Stimulated activated effector memory CD8-positive, alpha-beta T cell treated with anti-CD3 and anti-CD28 coated beads, Interleukin-12 subunit alpha, Interleukin-12 subunit beta, amount 100 ng/mL, for 72 hours (primary cell): ENCODE results near the gene TMEM147.

Source experiments
- ATAC-seq: fragments of 150-1000 bp; cut with Tn5 transposase; 2 replicates; pipeline ENCODE4 v1.10.0; 2021
- DNase-seq, 2 donors: peaks; one replicate each; pipeline ENCODE4 v3.0.0; 2021 to 2022; ENCODE audit warnings: low spot score in 2 of 2
- H3K27ac Mint-ChIP-seq: one replicate; pipeline ENCODE4 v1.8.0; 2022; ENCODE audit warnings: mild to moderate bottlenecking, mixed read lengths
- H3K36me3 Mint-ChIP-seq: one replicate; pipeline ENCODE4 v1.8.0; 2022; ENCODE audit warnings: mild to moderate bottlenecking, mixed read lengths
- H3K4me1 Mint-ChIP-seq: one replicate; pipeline ENCODE4 v1.8.0; 2022; ENCODE audit warnings: mixed read lengths
- H3K4me3 Mint-ChIP-seq: one replicate; pipeline ENCODE4 v1.8.0; 2022; ENCODE audit warnings: mild to moderate bottlenecking, mixed read lengths
- H3K9me3 Mint-ChIP-seq: one replicate; pipeline ENCODE4 v1.8.0; 2022; ENCODE audit warnings: mixed read lengths

TMEM147 gene

DNA sequence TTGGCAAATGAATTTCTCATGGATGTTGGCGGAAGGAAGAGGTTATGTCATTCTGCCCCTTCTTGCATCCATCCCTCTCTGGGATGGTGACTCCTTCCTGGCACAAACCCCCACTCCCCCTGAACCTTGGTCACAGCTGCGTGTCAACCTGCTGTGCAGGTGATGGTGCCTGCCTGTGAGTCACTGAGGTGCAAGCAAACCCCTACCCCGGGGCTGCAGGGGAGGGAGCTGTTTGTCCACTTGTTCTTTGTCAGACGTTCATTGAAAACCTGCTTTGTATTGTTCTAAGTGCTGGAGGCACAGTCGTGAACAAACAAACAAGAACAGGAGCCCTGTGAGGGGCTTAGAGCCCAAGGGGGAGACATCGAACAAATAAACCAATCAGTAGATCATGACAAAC lies 14.1 kb upstream of the TMEM147 start:
- ATAC-seq (no peak), DNase-seq (no peak)
- no peaks in the 10 kb centered on the region for H3K36me3 Mint-ChIP-seq
- no peaks in the 10 kb centered on the region for H3K9me3 Mint-ChIP-seq
- peaks cover 15% of the 10 kb centered on the region for H3K4me1 Mint-ChIP-seq
- no peak overlapping the region for H3K4me3 Mint-ChIP-seq
- no peak overlapping the region for H3K27ac Mint-ChIP-seq

DNA sequence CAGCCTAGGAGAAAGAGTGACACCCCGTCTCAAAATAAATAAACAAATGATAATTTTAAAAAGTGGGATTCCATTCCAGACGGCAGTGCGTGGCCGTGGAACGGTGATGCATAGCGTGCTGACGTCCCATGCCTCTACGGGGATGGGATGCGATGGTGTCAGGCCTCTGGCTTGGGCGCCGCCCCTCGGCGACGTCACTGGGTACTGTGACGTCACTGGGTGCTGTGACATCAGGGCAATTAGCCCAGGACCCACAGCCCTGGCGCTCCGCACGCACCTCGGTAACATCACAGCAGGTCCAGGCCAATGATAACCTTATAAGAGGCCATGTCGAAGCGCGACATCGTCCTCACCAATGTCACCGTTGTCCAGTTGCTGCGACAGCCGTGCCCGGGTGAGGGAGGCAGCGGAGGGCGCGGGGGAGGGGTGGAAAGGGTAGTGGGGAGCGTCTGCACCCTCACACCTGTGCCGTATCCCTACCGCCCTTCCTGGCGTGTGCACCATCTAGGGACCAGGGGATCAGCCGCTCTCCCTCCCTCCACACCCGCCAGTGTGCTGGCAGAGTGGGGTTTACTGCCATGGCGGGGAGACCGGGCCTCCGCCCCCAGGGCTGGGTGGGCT lies 12.1 kb upstream of the TMEM147 start, which contains the start of gene GAPDHS:
GAPDHS (plus strand) TSS at position 256 of the 621 bp plus-strand sequence; CDS start at position 328, 72 bp downstream.
- Mint-ChIP-seq H3K4me1 (peaks cover 21% of the 10 kb centered on the region), H3K36me3 (no peaks in the 10 kb centered on the region), H3K9me3 (no peaks in the 10 kb centered on the region), H3K4me3 (peak within 1 kb of the TSS; percentile 47), H3K27ac (no peak within 1 kb of the TSS)
- DNase-seq (no peak), ATAC-seq (peak; percentile 4)

DNA sequence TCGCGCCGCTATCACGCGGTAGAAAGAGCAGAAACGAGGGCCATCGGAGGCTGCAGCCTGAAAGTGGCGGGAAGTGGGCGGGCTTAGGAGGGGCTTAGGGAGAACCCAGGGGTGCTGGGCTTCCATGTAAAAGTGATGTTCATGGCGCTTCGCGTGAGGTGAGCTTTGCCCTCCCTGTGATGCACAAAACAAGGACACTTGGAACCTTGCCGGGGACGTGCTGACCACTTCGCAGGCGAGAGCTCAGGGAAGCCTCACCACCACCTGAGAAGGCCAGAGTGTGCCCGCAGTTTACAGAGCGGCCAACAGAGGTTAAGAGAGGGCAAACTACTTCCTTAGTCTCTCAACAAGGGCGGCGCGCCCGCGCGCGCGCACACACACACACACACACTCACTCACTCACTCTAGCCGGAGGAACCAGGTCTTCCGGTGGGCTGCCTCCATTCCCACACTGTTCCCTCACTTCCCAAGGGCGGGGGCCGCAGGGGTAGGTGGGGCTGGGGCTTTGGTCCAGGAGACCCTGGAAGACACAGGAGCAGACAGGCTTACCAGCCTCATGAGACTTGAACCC lies 11.5 kb upstream of the TMEM147 start:
- Mint-ChIP-seq H3K36me3 (no peaks in the 10 kb centered on the region), H3K9me3 (no peaks in the 10 kb centered on the region), H3K4me3 (peak overlapping the region; percentile 47), H3K27ac (no peak overlapping the region), H3K4me1 (peaks cover 21% of the 10 kb centered on the region)
- DNase-seq (no peak), ATAC-seq (peak; percentile 70)

DNA sequence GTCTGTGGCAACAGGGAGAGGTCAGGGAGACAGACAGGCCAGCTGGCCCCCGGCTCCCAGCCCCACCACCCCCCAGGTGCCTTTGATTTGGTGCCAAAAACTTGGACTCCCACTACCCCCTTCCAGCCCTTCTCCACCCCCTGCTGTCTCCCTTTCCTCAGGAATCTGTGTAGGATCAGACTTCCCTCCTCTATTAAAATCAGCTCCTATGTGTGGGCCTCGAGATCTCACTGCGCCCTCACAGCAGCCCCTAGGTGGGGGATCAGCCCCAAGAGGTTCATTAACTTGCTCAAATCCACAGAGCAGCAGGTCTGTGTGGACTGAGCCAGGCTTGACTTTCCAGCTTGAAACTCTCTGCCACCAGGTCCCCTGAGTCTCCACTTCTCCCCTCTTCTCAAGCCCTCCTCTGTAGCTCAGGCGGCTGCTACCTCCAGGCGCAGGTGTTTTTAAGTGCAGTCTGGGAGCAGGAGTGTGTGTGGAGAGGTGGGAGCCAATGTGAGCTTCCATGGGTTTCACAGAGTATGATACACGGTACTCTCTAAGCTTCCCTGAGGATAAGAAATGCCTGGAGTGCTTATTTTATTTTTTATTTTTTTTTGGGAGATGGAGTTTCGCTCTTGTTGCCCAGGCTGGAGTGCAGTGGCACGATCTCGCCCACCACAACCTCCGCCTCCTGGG lies 10.5 kb upstream of the TMEM147 start:
- Mint-ChIP-seq H3K27ac (no peak overlapping the region), H3K36me3 (no peaks in the 10 kb centered on the region), H3K9me3 (no peaks in the 10 kb centered on the region), H3K4me3 (no peak overlapping the region), H3K4me1 (peaks cover 21% of the 10 kb centered on the region)
- ATAC-seq (no peak), DNase-seq (no peak)

DNA sequence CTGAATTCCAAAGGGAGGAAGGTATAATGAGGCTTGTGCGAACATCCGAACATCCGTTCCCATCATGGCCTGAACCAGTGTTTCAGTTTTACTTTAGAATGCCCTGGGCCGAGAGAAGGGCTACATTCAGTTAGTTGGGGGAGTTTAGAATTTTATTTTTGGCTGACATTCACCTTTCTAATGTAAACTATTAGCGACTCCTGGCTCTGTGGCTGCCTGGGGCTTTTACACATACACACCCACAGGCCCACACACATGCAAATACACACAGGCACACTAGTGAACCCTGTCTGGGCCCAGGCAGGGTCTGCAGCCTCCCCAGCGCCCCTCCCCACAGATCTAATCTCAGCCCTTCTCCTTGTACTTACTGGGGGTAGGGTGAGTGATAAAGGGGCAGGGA lies 6.1 kb upstream of the TMEM147 start:
- peaks cover 4% of the 10 kb centered on the region for H3K36me3 Mint-ChIP-seq
- H3K27ac Mint-ChIP-seq: no peak overlapping the region
- H3K9me3 Mint-ChIP-seq: no peaks in the 10 kb centered on the region
- ATAC-seq (no peak), DNase-seq (no peak)
- H3K4me1 Mint-ChIP-seq: peaks cover 16% of the 10 kb centered on the region
- no peak overlapping the region for H3K4me3 Mint-ChIP-seq

DNA sequence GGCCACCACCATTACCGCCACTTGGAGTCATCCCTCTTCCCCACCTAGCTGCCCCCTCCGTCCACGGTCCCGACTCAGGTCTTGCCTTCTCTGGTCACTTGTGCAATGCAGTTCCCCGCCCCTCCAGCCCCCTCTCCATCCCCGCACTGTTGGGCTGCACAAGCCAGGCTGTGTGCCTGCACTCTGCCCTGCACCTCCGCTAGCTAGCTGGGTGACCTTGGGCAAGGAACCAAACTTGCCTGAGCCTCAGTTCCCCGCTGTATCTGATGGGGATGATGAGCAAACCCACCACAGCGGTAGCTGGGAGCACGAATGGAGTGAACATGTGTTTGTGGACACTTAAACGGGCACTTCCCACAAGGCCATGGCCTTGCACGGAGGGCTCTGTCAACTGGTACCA lies 5.6 kb upstream of the TMEM147 start:
- Mint-ChIP-seq H3K36me3 (peaks cover 9% of the 10 kb centered on the region), H3K4me3 (no peak overlapping the region), H3K4me1 (peaks cover 21% of the 10 kb centered on the region), H3K9me3 (no peaks in the 10 kb centered on the region), H3K27ac (no peak overlapping the region)
- ATAC-seq (no peak), DNase-seq (no peak)

DNA sequence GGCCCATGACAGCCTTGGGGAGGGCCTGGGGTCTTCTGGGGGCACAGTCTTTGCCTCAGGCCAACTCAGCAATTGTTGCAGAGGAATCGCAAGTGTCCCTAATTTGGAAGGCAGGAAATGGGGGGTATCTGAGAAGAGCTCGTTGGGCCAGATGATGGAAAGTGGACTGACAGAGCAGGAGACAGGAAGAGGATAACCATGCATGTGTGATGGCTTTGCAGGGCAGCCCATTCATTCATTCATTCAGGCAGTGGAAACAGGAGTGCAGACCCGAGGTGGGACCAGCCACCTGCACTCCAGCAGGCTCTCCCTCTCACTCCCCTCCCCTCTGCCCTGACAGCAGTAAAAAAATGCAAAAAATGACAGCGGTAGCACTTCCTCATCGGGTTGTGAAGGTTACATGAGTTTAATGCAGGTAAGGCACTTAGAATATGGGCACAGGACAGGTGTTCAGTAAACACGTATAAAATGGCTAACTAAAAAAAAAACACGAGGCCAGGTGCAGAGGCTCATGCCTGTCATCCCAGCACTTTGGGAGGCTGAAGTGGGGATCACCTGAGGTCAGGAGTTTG lies 5.0 kb upstream of the TMEM147 start:
- H3K9me3 Mint-ChIP-seq: no peaks in the 10 kb centered on the region
- ATAC-seq (no peak), DNase-seq (no peak)
- no peak overlapping the region for H3K27ac Mint-ChIP-seq
- peaks cover 22% of the 10 kb centered on the region for H3K4me1 Mint-ChIP-seq
- H3K36me3 Mint-ChIP-seq: peaks cover 11% of the 10 kb centered on the region
- no peak overlapping the region for H3K4me3 Mint-ChIP-seq

DNA sequence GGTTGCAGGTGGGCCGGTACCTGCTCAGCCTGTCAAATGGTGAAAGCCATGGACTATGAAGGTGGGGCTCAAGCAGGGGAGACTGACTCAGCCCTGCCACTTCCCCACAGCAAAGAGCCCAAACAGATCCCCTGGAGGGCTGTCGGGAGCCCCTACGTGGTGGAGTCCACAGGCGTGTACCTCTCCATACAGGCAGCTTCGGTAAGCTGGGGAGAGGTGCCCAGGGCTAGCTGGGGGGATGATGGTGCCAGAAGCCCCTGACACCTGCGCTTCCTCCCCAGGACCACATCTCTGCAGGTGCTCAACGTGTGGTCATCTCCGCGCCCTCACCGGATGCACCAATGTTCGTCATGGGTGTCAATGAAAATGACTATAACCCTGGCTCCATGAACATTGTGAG lies 3.2 kb upstream of the TMEM147 start:
- Mint-ChIP-seq H3K27ac (peak overlapping the region; percentile 66), H3K9me3 (no peaks in the 10 kb centered on the region), H3K36me3 (peaks cover 26% of the 10 kb centered on the region), H3K4me3 (no peak overlapping the region), H3K4me1 (peaks cover 29% of the 10 kb centered on the region)
- DNase-seq (no peak), ATAC-seq (no peak)

DNA sequence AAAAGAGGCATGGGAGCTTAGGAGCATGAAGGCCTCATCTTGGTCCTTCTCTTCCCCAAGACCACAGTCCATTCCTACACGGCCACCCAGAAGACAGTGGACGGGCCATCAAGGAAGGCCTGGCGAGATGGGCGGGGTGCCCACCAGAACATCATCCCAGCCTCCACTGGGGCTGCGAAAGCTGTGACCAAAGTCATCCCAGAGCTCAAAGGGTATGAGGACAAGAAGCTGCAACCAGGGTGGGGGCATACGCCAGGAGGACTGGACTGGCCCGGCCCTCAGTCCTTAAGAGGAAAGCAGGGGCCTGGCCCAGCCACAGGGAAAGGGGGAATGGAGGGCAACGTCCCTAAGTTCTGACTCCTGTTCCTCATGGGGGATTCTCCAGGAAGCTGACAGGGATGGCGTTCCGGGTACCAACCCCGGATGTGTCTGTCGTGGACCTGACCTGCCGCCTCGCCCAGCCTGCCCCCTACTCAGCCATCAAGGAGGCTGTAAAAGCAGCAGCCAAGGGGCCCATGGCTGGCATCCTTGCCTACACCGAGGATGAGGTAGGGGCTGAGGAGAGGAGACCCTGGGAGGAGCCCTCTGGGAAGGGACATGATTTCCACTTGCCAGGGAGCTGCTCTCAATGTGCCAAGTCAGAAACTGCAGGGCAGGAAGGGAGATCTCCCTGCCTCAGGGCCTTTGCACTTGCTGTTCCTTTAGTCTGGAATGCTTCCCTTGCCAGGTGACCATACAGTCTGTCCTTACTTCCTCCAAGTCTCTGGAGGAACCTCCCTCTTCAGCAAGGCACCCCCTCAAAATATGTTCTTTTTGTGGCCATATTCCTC lies 1.9 kb upstream of the TMEM147 start:
- no peak overlapping the region for H3K27ac Mint-ChIP-seq
- H3K9me3 Mint-ChIP-seq: no peaks in the 10 kb centered on the region
- peaks cover 33% of the 10 kb centered on the region for H3K4me1 Mint-ChIP-seq
- ATAC-seq (no peak), DNase-seq (no peak)
- peaks cover 31% of the 10 kb centered on the region for H3K36me3 Mint-ChIP-seq
- peak overlapping the region; percentile 92 for H3K4me3 Mint-ChIP-seq

DNA sequence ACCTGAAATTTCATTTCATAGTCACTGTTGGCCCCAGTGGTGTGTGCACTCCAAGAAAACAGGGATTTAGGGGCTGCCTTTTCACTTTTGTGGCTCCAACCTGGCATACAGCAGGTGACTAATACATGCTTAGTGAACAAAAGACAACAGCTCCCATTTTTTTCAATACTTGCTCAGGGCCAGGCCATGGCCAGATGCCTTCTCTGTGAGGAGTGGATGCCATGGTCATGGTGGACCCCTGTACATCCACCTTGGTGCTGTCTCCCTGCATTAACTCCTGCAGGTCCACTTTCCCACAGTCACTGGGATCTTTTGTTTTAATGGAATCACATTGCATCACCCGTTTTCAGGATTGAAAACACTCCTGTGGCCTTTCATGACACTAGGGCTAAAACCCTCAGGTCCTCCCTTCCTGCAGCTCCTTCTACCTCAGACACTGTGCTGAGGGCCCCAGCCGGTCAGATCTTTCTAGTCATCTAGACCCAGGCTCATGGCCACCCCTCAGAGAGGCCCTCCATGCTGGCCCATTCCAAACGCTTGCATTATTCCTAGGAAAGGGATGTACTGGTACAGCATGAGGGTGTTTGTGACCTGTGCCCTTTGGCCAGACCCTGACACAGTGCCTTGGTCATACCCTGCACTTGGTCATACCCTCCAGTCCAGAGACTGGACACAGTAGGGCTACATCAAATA lies 1.2 kb upstream of the TMEM147 start:
- peaks cover 36% of the 10 kb centered on the region for H3K36me3 Mint-ChIP-seq
- no peaks in the 10 kb centered on the region for H3K9me3 Mint-ChIP-seq
- peak overlapping the region; percentile 92 for H3K4me3 Mint-ChIP-seq
- peaks cover 41% of the 10 kb centered on the region for H3K4me1 Mint-ChIP-seq
- ATAC-seq (no peak), DNase-seq (no peak)
- H3K27ac Mint-ChIP-seq: peak overlapping the region; percentile 94

DNA sequence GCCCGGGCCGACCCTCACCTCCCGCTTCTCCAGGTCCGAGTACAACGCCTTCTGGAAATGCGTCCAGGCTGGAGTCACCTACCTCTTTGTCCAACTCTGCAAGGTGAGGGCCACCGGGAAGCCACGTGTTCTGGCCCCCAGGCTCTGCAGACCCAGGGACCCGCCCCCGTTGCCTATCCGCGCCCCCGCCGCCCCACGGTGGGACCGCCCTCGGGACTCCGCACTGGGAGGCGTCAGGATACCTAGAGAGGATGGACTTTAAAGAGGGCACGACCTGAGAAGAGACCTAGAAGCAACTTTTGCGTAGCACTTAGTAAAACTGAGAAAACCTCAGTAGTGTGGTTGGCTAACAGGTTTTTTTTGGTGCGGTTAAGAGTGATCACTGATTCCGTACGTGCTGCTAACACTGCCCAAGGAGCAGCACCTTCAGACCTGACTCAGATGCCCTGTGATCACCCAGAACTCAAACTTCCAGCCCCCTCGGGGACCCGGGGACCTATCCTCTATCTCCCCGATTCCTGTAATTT lies 492 bp downstream of the TMEM147 start:
- peak; percentile 55 to 77 for DNase-seq
- no peaks in the 10 kb centered on the region for H3K9me3 Mint-ChIP-seq
- peak; percentile 87 for ATAC-seq
- H3K4me1 Mint-ChIP-seq: peaks cover 44% of the 10 kb centered on the region
- H3K4me3 Mint-ChIP-seq: peak overlapping the region; percentile 92
- H3K27ac Mint-ChIP-seq: peak overlapping the region; percentile 94
- H3K36me3 Mint-ChIP-seq: peaks cover 51% of the 10 kb centered on the region

DNA sequence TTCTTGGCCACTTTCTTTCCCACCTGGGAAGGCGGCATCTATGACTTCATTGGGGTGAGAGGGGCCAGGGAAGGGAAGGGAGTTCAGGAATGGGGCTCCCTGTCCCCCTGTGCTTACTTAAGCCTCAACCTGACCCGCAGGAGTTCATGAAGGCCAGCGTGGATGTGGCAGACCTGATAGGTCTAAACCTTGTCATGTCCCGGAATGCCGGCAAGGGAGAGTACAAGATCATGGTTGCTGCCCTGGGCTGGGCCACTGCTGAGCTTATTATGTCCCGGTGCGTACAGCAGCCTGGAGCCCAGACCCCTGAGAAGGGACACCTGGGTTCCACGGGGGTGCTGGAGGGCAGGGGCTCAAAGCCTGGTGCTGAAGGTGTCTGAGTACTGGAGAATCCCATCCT lies 1.1 kb downstream of the TMEM147 start:
- ATAC-seq (no peak), DNase-seq (no peak)
- peaks cover 44% of the 10 kb centered on the region for H3K4me1 Mint-ChIP-seq
- H3K4me3 Mint-ChIP-seq: peak overlapping the region; percentile 92
- H3K9me3 Mint-ChIP-seq: no peaks in the 10 kb centered on the region
- peaks cover 51% of the 10 kb centered on the region for H3K36me3 Mint-ChIP-seq
- H3K27ac Mint-ChIP-seq: peak overlapping the region; percentile 94

DNA sequence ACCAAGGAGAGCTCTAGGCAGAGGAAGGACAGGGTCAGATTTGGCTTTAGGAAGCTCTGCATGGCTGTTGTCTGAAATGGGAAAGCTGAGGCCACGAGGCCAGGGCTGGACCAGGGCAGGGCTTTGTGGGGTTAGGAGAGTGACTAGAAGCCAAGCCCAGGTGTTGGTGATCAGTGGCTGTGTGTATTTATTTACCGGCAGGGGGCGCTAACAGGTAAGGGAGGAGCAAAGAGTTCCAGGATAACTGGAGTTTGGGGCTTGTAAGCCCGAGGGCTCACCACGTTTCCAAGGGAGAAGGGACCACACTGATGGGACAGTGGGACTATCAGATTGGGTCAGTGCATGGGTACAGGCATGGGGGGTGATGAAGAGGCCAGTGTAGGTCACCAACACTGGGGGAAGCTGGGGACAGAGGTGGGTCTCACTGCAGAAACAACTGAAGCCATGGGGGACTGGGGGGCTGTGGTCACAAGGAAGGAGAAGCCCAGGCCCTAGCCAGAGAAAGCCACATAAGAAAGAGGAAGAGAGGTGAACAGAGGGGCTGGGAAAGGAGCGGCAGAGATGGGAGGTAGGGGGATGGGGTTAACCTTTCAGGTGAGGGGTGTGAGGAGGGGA lies 3.9 kb downstream of the TMEM147 start:
- DNase-seq (peak; percentile 34 to 70), ATAC-seq (no peak)
- no peak overlapping the region for H3K4me3 Mint-ChIP-seq
- peaks cover 35% of the 10 kb centered on the region for H3K4me1 Mint-ChIP-seq
- H3K9me3 Mint-ChIP-seq: no peaks in the 10 kb centered on the region
- peaks cover 48% of the 10 kb centered on the region for H3K36me3 Mint-ChIP-seq
- H3K27ac Mint-ChIP-seq: peak overlapping the region; percentile 41

DNA sequence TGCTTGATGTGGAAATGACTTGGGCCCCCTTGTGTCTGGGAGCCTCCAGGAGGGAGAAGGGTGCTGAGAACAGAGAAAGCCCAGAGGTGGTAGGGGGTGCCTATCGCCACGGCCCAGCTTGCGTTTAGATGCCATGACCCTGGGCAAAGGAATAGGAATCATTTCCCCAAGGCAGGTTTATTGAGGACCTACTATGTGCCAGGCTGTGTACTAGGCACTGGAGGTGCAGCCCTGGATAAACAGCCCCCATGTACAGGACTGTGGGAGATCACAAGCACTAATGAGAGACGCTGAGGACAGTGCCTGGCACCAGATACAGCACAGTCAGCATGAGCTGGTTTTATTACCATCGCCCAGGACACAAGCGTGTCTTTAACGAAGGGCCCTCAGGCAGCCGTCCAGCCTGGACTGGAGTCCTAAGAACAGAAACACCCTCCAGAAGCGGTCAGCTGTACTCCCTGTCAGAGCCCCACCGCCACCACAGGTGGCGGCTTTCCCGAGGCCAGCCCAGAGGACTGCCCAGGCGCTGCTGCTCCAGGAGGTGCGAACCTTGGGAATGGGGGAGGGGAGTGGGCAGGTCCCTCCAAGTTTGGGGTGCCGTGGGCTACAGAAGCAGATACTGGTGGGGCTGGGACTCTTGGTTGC lies 4.6 kb downstream of the TMEM147 start:
- Mint-ChIP-seq H3K27ac (peak overlapping the region; percentile 41), H3K4me3 (no peak overlapping the region), H3K36me3 (peaks cover 41% of the 10 kb centered on the region), H3K9me3 (no peaks in the 10 kb centered on the region), H3K4me1 (peaks cover 28% of the 10 kb centered on the region)
- no peak for ATAC-seq
- DNase-seq: no peak
